Panc1 (cell line): ENCODE results near the gene CRYAB.

Experiments
- CTCF ChIP-seq: fragments of 450-650 bp; IDR thresholded peaks from 2 replicates; pipeline ENCODE4 v1.5.1; 2017; ENCODE audit warnings: mild to moderate bottlenecking
- POLR2AphosphoS5 ChIP-seq: IDR thresholded peaks from 2 replicates; pipeline ENCODE4 v1.6.1; 2012; ENCODE audit warnings: mild to moderate bottlenecking, low read depth, low read length, moderate library complexity
- TF ChIP-seq, protein P1 (sequence below), 2 experiments: IDR thresholded peaks; 2 replicates each; pipeline ENCODE4 v1.6.1; 2011 to 2012; ENCODE audit warnings: low read depth in 2 of 2, control low read depth in 1 of 2, low read length in 1 of 2, mild to moderate bottlenecking in 1 of 2, moderate library complexity in 1 of 2; ENCODE audit not compliant: insufficient read depth in 1 of 2

DNA sequence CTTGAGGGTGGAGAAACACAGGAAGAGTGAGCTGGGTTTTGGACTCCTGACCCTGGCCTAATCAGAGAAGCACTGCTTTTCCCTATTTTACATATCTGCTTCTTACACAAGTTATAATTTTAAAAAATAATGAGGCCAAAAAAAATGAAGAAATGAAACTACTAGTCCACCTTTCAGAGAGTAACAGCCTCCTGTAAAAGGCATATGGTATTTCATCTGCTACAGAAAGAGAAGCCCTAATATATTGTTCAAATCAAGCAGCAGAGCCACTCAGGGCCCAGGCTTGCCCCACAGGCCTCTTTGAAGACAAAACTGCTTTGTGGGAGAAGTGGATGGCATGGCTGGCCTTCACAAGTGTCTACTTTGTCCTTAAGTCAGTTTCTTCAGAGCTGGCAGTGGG is 35.6 kb upstream of the CRYAB start:
- TF ChIP-seq CTCF (no peak), POLR2AphosphoS5 (no peak)
- TF ChIP-seq, protein P1, sequence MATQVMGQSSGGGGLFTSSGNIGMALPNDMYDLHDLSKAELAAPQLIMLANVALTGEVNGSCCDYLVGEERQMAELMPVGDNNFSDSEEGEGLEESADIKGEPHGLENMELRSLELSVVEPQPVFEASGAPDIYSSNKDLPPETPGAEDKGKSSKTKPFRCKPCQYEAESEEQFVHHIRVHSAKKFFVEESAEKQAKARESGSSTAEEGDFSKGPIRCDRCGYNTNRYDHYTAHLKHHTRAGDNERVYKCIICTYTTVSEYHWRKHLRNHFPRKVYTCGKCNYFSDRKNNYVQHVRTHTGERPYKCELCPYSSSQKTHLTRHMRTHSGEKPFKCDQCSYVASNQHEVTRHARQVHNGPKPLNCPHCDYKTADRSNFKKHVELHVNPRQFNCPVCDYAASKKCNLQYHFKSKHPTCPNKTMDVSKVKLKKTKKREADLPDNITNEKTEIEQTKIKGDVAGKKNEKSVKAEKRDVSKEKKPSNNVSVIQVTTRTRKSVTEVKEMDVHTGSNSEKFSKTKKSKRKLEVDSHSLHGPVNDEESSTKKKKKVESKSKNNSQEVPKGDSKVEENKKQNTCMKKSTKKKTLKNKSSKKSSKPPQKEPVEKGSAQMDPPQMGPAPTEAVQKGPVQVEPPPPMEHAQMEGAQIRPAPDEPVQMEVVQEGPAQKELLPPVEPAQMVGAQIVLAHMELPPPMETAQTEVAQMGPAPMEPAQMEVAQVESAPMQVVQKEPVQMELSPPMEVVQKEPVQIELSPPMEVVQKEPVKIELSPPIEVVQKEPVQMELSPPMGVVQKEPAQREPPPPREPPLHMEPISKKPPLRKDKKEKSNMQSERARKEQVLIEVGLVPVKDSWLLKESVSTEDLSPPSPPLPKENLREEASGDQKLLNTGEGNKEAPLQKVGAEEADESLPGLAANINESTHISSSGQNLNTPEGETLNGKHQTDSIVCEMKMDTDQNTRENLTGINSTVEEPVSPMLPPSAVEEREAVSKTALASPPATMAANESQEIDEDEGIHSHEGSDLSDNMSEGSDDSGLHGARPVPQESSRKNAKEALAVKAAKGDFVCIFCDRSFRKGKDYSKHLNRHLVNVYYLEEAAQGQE (IDR thresholded peaks at IDR 0.05; ENCODE audit: insufficient read depth in 1 of 2, low read depth in 2 of 2, low read length in 1 of 2) = no peak
